Small intestine (tissue), 7 donors: Measurements from ENCODE around the gene LYVE1. TPM values are rescaled to one million over a fixed set of nuclear protein-coding genes. Genes with fewer than 3 reads are reported as not detected.

Experiments
- DNase-seq, 2 donors: peaks; one replicate each; pipeline versions ENCODE4 v3.0.0 to v3.0.0-alpha.2; 2013
- FAIRE-seq: peaks from 2 replicates; lab custom pipeline; 2012; peaks lifted over from hg19 to GRCh38; lab: Jason Lieb, UNC
- H3K27ac ChIP-seq, 3 donors: one replicate each; pipeline ENCODE4 v1.5.1; 2013; ENCODE audit warnings: low read length in 2 of 3, mild to moderate bottlenecking in 2 of 3, control low read depth in 1 of 3, inconsistent platforms in 1 of 3, low read depth in 1 of 3, moderate library complexity in 1 of 3
- H3K27me3 ChIP-seq, 3 donors: one replicate each; pipeline ENCODE4 v1.6.1; 2013; ENCODE audit warnings: low read length in 3 of 3, inconsistent platforms in 1 of 3; ENCODE audit not compliant: control insufficient read depth in 3 of 3, insufficient read depth in 3 of 3
- H3K36me3 ChIP-seq, 3 donors: one replicate each; pipeline ENCODE4 v1.6.1; 2013; ENCODE audit warnings: low read length in 3 of 3, inconsistent platforms in 1 of 3, low read depth in 1 of 3, mild to moderate bottlenecking in 1 of 3, moderate library complexity in 1 of 3; ENCODE audit not compliant: control insufficient read depth in 3 of 3, insufficient read depth in 2 of 3
- H3K4me1 ChIP-seq, 3 donors: one replicate each; pipeline ENCODE4 v1.6.1; 2013; ENCODE audit warnings: low read length in 2 of 3, inconsistent platforms in 1 of 3, low read depth in 1 of 3, mild to moderate bottlenecking in 1 of 3, moderate library complexity in 1 of 3; ENCODE audit not compliant: control insufficient read depth in 3 of 3, insufficient read depth in 2 of 3
- H3K4me3 ChIP-seq, 3 donors: one replicate each; pipeline ENCODE4 v1.5.1; 2013; ENCODE audit warnings: low read length in 3 of 3, control low read depth in 1 of 3, inconsistent platforms in 1 of 3, low read depth in 1 of 3, mild to moderate bottlenecking in 1 of 3, moderate library complexity in 1 of 3
- H3K9me3 ChIP-seq, 2 donors: one replicate each; pipeline ENCODE4 v1.6.1; 2013; ENCODE audit warnings: low read depth in 1 of 2, low read length in 1 of 2; ENCODE audit not compliant: control insufficient read depth in 2 of 2, insufficient read depth in 1 of 2
- WGBS, 3 donors: extraction: QIAGEN DNeasy Blood & Tissue Kit; methylation state at CpG; one replicate each; pipeline ENCODE4 v1.1.7; 2013; 5-methylcytosine and 5-hydroxymethylcytosine counted together
- polyA plus RNA-seq, 4 donors: library from polyadenylated mRNA; stranded (reverse) in 3 of 4; unstranded in 1 of 4; fragments of 200-250 nt in 3 of 4; fragments of 120-200 nt in 1 of 4; gene quantifications; one replicate each; pipeline versions ENCODE4 v1.2.1 to v1.2.3, GENCODE V29; 2013
- donor health status: healthy with polysubstance abuse.
- donor health status: control.
- donor health status: control.
- donor health status: Bipolar disorder and iron deficiency.
- donor health status: healthy.

The LYVE1 gene
- polyA plus RNA-seq, 4 donors = 1.1 to 119 (median 16.4) TPM

DNA sequence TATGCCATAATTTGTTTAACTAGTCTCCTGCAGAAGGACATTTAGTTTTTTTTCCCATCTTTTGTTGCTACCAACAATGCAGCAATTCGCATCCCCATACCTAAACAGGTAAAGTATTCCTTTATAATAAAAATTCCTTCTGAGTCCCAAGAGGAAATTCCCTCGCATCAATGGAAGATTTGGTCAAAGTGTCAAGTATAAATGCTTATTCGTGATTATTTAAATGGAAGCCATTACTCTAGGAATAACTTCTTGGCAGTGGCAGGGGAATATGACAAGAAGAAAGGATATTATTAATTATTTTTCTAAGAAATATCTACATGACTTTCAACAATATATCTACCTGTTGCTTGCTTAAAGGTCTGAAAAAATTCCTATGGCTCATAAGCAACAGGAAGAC, 53.0 kb downstream of the LYVE1 start:
- WGBS, 3 donors = 91 to 97% (median 93%) methylated on average over 3 of the region's 3 CpGs
- Histone ChIP-seq H3K27me3 (no peaks in the 10 kb centered on the region), H3K27ac (no peak overlapping the region), H3K36me3 (peaks cover 0 to 16% (median 7%) of the 10 kb centered on the region in 3 donors), H3K9me3 (no peaks in the 10 kb centered on the region), H3K4me3 (no peak overlapping the region), H3K4me1 (no peaks in the 10 kb centered on the region)
- DNase-seq = no peak
- FAIRE-seq = no peak

DNA sequence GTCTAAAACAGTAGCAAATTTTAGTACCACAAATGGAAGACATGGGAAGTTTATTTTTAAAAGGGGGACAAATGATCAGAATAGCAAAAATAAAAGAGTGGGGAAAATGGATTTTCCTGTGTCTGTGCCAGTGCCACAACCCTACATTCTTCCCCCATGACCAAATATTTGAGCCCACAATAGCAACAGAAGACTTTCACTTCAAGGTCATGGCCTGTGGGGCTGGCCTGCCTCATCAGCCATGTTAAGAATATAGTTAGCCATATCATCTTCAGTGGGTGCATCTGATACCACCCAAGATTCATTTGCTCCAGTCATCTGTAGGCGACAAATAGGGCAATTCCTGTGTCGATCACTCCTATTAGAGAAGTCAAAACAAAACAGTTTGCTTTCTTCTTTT, 53.8 kb downstream of the LYVE1 start:
- no peak for DNase-seq
- WGBS, 3 donors = 92 to 95% (median 93%) methylated on average over 2 of the region's 2 CpGs
- Histone ChIP-seq H3K36me3 (peaks cover 0 to 11% (median 4%) of the 10 kb centered on the region in 3 donors), H3K4me3 (no peak overlapping the region), H3K9me3 (no peaks in the 10 kb centered on the region), H3K27me3 (no peaks in the 10 kb centered on the region), H3K4me1 (no peaks in the 10 kb centered on the region), H3K27ac (no peak overlapping the region)
- no peak for FAIRE-seq

DNA sequence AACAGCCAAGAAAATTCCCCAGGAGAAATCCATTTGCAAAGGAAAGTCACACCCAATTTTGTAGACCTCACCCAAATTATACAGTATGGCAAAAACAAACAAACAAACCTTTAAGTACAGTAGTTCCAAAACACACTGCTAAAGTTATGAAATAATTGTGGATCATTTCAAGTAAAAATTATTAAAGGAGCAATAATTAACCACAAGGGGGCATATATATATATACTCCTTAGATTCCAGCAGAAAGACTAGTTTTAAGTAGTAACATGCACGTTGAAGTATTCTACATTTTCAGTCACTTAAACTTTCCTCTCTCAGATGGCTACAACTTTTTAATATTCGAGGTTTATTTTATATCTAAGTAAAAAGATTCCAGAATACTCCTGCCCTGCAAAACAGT, 54.3 kb downstream of the LYVE1 start:
- no peak overlapping the region for H3K27ac ChIP-seq
- H3K9me3 ChIP-seq = no peaks in the 10 kb centered on the region
- no peak for DNase-seq
- no peaks in the 10 kb centered on the region for H3K4me1 ChIP-seq
- H3K4me3 ChIP-seq = no peak overlapping the region
- no peaks in the 10 kb centered on the region for H3K27me3 ChIP-seq
- FAIRE-seq = no peak
- 54 to 61% (median 55%) methylated on average over 2 of the region's 2 CpGs for WGBS, 3 donors
- peaks cover 0 to 9% (median 2%) of the 10 kb centered on the region in 3 donors for H3K36me3 ChIP-seq

DNA sequence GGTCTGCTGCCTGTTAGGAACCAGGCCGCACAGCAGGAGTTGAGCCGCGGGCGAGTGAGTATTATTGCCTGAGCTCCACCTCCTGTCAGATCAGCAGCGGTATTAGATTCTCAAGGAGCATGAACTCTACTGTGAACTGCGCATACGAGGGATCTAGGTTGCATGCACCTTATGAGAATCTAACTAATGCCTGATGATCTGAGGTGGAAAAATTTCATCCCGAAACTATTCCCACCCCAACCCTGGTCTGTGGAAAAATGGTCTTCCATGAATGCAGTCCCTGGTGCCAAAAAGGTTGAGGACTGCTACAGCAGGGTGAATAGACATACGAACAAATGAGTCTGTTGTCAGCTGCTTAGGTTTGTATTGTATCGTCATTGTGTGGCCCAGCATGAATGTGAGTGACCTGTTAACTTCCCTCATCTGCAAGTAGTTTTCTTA, 57.3 kb downstream of the LYVE1 start:
- no peaks in the 10 kb centered on the region for H3K9me3 ChIP-seq
- no peak overlapping the region for H3K27ac ChIP-seq
- FAIRE-seq = no peak
- H3K4me1 ChIP-seq = no peaks in the 10 kb centered on the region
- H3K4me3 ChIP-seq = no peak overlapping the region
- H3K36me3 ChIP-seq = peaks cover 0 to 3% (median under 1%) of the 10 kb centered on the region in 3 donors
- H3K27me3 ChIP-seq = no peaks in the 10 kb centered on the region
- DNase-seq = no peak
- 87 to 95% (median 94%) methylated on average over 10 of the region's 10 CpGs for WGBS, 3 donors

Other genes with a start within 250 kb of the LYVE1 start
- 1 to 10 TPM; 2.7 to 5.1 (median 3.6) TPM for gene AMPD3, start 113.4 kb downstream of the LYVE1 start, polyA plus RNA-seq
- 10 to 100 TPM; 13.2 to 35.6 (median 20.0) TPM for gene RNF141, start 27.5 kb downstream of the LYVE1 start, polyA plus RNA-seq
- 1 to 10 TPM in 3 of 4 donors, under 1 TPM in 1; 0.45 to 9.0 (median 3.0) TPM for gene IRAG1, start 125.1 kb upstream of the LYVE1 start, polyA plus RNA-seq
- gene CTR9, start 182.6 kb upstream of the LYVE1 start, polyA plus RNA-seq = 10 to 100 TPM; 14.1 to 44.7 (median 16.5) TPM
- gene EIF4G2, start 240.3 kb upstream of the LYVE1 start, polyA plus RNA-seq = 100 to 1,000 TPM; 208 to 449 (median 245) TPM